Effector memory CD4-positive, alpha-beta T cell (primary cell): ENCODE measurements around the gene ACY1.

Experiments
- DNase-seq, 3 donors: peaks; one replicate each; pipeline ENCODE4 v3.0.0-alpha.2; 2020
- H3K27ac ChIP-seq: 2 replicates; pipeline ENCODE4 v1.7.0; 2013; ENCODE audit warnings: mild to moderate bottlenecking, low read length, moderate library complexity; ENCODE audit not compliant: insufficient read depth, poor library complexity, severe bottlenecking
- H3K27me3 ChIP-seq: replicated peaks from 2 replicates; pipeline ENCODE4 v1.7.0; 2013; ENCODE audit warnings: mild to moderate bottlenecking, low read length; ENCODE audit not compliant: insufficient read depth, control insufficient read depth, poor library complexity, severe bottlenecking
- H3K36me3 ChIP-seq: 2 replicates; pipeline ENCODE4 v1.7.0; 2013; ENCODE audit warnings: mild to moderate bottlenecking, low read length, moderate library complexity; ENCODE audit not compliant: control insufficient read depth, insufficient read depth
- H3K4me1 ChIP-seq: 2 replicates; pipeline ENCODE4 v1.7.0; 2013; ENCODE audit warnings: low read length, mild to moderate bottlenecking; ENCODE audit not compliant: control insufficient read depth, insufficient read depth, poor library complexity, severe bottlenecking
- H3K4me3 ChIP-seq: 2 replicates; pipeline ENCODE4 v1.7.0; 2013; ENCODE audit warnings: low read length, low read depth, mild to moderate bottlenecking; ENCODE audit not compliant: insufficient read depth, poor library complexity, severe bottlenecking
- H3K9me3 ChIP-seq: 2 replicates; pipeline ENCODE4 v1.7.0; 2013; ENCODE audit warnings: mild to moderate bottlenecking, low read length, moderate library complexity; ENCODE audit not compliant: control insufficient read depth

ACY1 gene

GRCh38 chr3:51947215-51947900, 36.0 kb upstream of the ACY1 start:
- no peak for DNase-seq
- Histone ChIP-seq H3K4me1 (peaks cover 10% of the 10 kb centered on the region), H3K9me3 (no peaks in the 10 kb centered on the region), H3K27me3 (no peaks in the 10 kb centered on the region), H3K36me3 (no peaks in the 10 kb centered on the region), H3K27ac (no peak overlapping the region), H3K4me3 (no peak overlapping the region)

- Histone ChIP-seq H3K4me1 (peaks cover 3% of the 10 kb centered on the region), H3K4me3 (no peak overlapping the region), H3K36me3 (no peaks in the 10 kb centered on the region), H3K9me3 (no peaks in the 10 kb centered on the region), H3K27ac (no peak overlapping the region), H3K27me3 (no peaks in the 10 kb centered on the region)
- DNase-seq, result no peak
These were observed 35.2 kb upstream of the ACY1 start for GRCh38 chr3:51948016-51948580.

- Histone ChIP-seq H3K9me3 (no peaks in the 10 kb centered on the region), H3K4me1 (no peaks in the 10 kb centered on the region), H3K4me3 (no peak overlapping the region), H3K36me3 (no peaks in the 10 kb centered on the region), H3K27me3 (no peaks in the 10 kb centered on the region), H3K27ac (no peak overlapping the region)
- DNase-seq, result no peak
These were observed 34.2 kb upstream of the ACY1 start for GRCh38 chr3:51949121-51949520.

- Histone ChIP-seq H3K4me1 (no peaks in the 10 kb centered on the region), H3K27me3 (no peaks in the 10 kb centered on the region), H3K9me3 (no peaks in the 10 kb centered on the region), H3K36me3 (no peaks in the 10 kb centered on the region), H3K27ac (no peak overlapping the region), H3K4me3 (no peak overlapping the region)
- no peak for DNase-seq
These were observed 32.4 kb upstream of the ACY1 start for GRCh38 chr3:51950899-51951298.

GRCh38 chr3:51953445-51953844, 29.9 kb upstream of the ACY1 start:
- H3K4me1 ChIP-seq, result peaks cover 10% of the 10 kb centered on the region
- no peak overlapping the region for H3K27ac ChIP-seq
- no peak for DNase-seq
- no peaks in the 10 kb centered on the region for H3K9me3 ChIP-seq
- H3K4me3 ChIP-seq, result no peak overlapping the region
- peaks cover 11% of the 10 kb centered on the region for H3K27me3 ChIP-seq
- no peaks in the 10 kb centered on the region for H3K36me3 ChIP-seq

GRCh38 chr3:51954105-51954504, 29.2 kb upstream of the ACY1 start:
- Histone ChIP-seq H3K4me3 (no peak overlapping the region), H3K9me3 (no peaks in the 10 kb centered on the region), H3K4me1 (peaks cover 10% of the 10 kb centered on the region), H3K27ac (no peak overlapping the region), H3K36me3 (no peaks in the 10 kb centered on the region), H3K27me3 (peaks cover 11% of the 10 kb centered on the region)
- DNase-seq, result no peak

GRCh38 chr3:51954713-51955112, 28.6 kb upstream of the ACY1 start:
- peaks cover 10% of the 10 kb centered on the region for H3K4me1 ChIP-seq
- DNase-seq, result no peak

GRCh38 chr3:51955175-51955892, 28.0 kb upstream of the ACY1 start, which contains the start of gene GPR62:
TSS of gene GPR62 (plus strand) at chr3:51955381. CDS start at chr3:51955653, 272 bp downstream.
- Histone ChIP-seq H3K27me3 (peaks cover 11% of the 10 kb centered on the region), H3K27ac (no peak within 1 kb of the TSS), H3K4me1 (peaks cover 10% of the 10 kb centered on the region), H3K36me3 (peaks cover 3% of the 10 kb centered on the region), H3K4me3 (peak within 1 kb of the TSS; percentile 61), H3K9me3 (no peaks in the 10 kb centered on the region)
- no peak for DNase-seq

More at GRCh38 chr3:51954713-51955112, 28.6 kb upstream of the ACY1 start:
- H3K36me3 ChIP-seq, result no peaks in the 10 kb centered on the region
- no peaks in the 10 kb centered on the region for H3K9me3 ChIP-seq
- no peak overlapping the region for H3K4me3 ChIP-seq
- no peak overlapping the region for H3K27ac ChIP-seq
- H3K27me3 ChIP-seq, result peaks cover 11% of the 10 kb centered on the region

GRCh38 chr3:51955893-51956770, 27.2 kb upstream of the ACY1 start:
- Histone ChIP-seq H3K36me3 (peaks cover 6% of the 10 kb centered on the region), H3K27me3 (peaks cover 11% of the 10 kb centered on the region), H3K27ac (no peak overlapping the region), H3K9me3 (no peaks in the 10 kb centered on the region), H3K4me3 (peak overlapping the region; percentile 61), H3K4me1 (peaks cover 10% of the 10 kb centered on the region)
- DNase-seq, result no peak
